Brain microvascular endothelial cell (primary cell): ENCODE measurements around the gene RHOJ.

Experiments
- DNase-seq: peaks from one replicate; pipeline ENCODE4 v3.0.0-alpha.2; 2020
- H3K27ac ChIP-seq: fragments of 250-450 bp; sonication (Bioruptor Pico); 2 replicates; pipeline ENCODE4 v1.5.1; 2020; ENCODE audit warnings: mild to moderate bottlenecking, moderate library complexity
- H3K27me3 ChIP-seq: fragments of 250-450 bp; sonication (Bioruptor Pico); replicated peaks from 2 replicates; pipeline ENCODE4 v1.5.1; 2020; ENCODE audit warnings: mild to moderate bottlenecking
- H3K36me3 ChIP-seq: fragments of 250-450 bp; sonication (Bioruptor Pico); replicated peaks from 2 replicates; pipeline ENCODE4 v1.5.1; 2020; ENCODE audit warnings: mild to moderate bottlenecking
- H3K4me3 ChIP-seq: 2 replicates; pipeline ENCODE4 v1.5.1; 2011; ENCODE audit warnings: low read depth, mild to moderate bottlenecking, control low read depth, low read length, moderate library complexity
- in situ Hi-C: cut with HindIII; loops from 2 replicates; pipeline ENCODE4 v1.10.0; 2017; ENCODE audit warnings: low sequenced_read_pairs, low pct_ligation_motif_present
- TF ChIP-seq, protein P1 (sequence below): IDR thresholded peaks from 2 replicates; pipeline ENCODE4 v1.5.1; 2011; ENCODE audit warnings: low read depth, mild to moderate bottlenecking, moderate library complexity, low read length, control low read depth, inconsistent platforms; ENCODE audit errors: missing control alignments

The RHOJ gene

GRCh38 chr14:63318835-63319234, 114.6 kb downstream of the RHOJ start, which contains the start of gene GPHB5:
GPHB5 (minus strand) TSS chr14:63318935; CDS start chr14:63317849, 1,086 bp downstream.
- Histone ChIP-seq H3K4me3 (no peak within 1 kb of the TSS), H3K36me3 (no peaks in the 10 kb centered on the region), H3K27ac (no peak within 1 kb of the TSS), H3K27me3 (no peaks in the 10 kb centered on the region)
- in situ Hi-C loops = no loop called here
- no peak for DNase-seq
- TF ChIP-seq, protein P1, sequence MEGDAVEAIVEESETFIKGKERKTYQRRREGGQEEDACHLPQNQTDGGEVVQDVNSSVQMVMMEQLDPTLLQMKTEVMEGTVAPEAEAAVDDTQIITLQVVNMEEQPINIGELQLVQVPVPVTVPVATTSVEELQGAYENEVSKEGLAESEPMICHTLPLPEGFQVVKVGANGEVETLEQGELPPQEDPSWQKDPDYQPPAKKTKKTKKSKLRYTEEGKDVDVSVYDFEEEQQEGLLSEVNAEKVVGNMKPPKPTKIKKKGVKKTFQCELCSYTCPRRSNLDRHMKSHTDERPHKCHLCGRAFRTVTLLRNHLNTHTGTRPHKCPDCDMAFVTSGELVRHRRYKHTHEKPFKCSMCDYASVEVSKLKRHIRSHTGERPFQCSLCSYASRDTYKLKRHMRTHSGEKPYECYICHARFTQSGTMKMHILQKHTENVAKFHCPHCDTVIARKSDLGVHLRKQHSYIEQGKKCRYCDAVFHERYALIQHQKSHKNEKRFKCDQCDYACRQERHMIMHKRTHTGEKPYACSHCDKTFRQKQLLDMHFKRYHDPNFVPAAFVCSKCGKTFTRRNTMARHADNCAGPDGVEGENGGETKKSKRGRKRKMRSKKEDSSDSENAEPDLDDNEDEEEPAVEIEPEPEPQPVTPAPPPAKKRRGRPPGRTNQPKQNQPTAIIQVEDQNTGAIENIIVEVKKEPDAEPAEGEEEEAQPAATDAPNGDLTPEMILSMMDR = no peak

DNA sequence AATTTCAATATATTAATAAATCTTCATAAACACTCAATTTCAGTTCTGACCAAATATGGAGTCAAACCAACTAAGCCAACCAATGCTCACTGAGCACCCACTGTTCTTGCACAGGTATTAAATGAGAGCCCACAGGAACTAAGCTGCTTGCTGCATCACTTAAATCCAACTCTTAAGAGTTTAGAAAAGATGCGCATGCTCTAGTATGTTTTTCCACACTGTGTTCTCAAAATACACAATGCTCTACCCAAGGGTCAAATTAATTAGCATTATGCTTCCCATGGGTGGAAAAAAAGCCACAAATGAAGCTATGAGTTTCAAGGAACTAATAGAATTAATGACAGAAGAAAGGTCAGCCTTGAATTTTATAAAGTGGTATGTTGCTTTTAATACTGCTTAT, 118.2 kb downstream of the RHOJ start:
- Histone ChIP-seq H3K36me3 (no peaks in the 10 kb centered on the region), H3K4me3 (no peak overlapping the region), H3K27ac (no peak overlapping the region), H3K27me3 (no peaks in the 10 kb centered on the region)
- in situ Hi-C loops = no loop called here
- DNase-seq = no peak
- TF ChIP-seq, protein P1 = no peak

- no peaks in the 10 kb centered on the region for H3K36me3 ChIP-seq
- TF ChIP-seq, protein P1 = no peak
- in situ Hi-C loops = no loop called here
- no peak overlapping the region for H3K4me3 ChIP-seq
- DNase-seq = no peak
- H3K27ac ChIP-seq = no peak overlapping the region
- no peaks in the 10 kb centered on the region for H3K27me3 ChIP-seq
These were observed 118.8 kb downstream of the RHOJ start for GRCh38 chr14:63322897-63323573.

- no peak overlapping the region for H3K27ac ChIP-seq
These were observed 122.6 kb downstream of the RHOJ start for GRCh38 chr14:63326840-63327239.

DNA sequence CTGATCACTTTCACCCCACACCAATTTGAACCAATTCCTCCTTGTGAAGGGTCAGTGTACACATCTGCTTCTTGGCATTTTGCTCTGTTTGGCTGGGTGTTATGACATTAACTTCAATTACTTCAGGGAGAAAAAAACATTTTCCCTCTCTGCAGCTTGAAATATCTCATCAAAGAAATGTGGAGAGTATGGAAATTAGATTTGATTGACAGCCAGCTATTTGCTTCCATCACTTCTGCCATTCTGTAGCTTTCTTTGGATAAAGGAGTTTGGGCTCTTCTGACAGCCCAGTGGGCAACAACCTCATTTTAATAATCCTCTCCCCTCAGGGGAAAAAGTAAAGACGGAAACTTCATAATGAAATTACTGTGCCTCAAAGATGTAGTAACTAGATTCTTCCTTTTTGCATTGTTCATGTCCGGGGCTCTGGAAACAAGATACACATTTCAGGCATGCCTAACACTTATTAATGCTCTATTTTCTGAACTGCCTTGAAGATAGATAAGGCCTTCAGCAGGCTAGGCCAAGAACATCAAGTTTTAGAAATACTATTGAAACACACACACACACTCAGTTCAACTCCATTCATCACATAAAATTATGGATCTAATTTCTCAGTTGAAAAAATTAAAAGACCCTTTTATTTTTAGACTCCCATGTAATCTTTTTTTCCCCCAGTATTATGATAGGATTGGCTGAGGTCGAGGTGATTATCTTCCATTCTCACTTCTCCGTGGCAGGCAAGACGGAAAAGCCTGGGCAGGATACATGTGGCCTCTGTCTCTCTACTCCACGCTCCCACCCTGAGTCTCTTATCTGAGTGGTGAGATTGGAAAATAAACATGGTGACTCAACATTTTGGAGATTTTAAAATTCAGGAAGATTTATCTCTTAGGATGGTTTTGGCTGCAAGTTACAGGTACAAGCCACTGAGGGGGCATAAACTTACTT, 124.8 kb downstream of the RHOJ start:
- in situ Hi-C loops = no loop called here
- TF ChIP-seq, protein P1 = no peak
- Histone ChIP-seq H3K4me3 (no peak overlapping the region), H3K27me3 (no peaks in the 10 kb centered on the region), H3K36me3 (no peaks in the 10 kb centered on the region), H3K27ac (no peak overlapping the region)
- DNase-seq = no peak

More at GRCh38 chr14:63326840-63327239, 122.6 kb downstream of the RHOJ start:
- no peak overlapping the region for H3K4me3 ChIP-seq
- H3K36me3 ChIP-seq = no peaks in the 10 kb centered on the region
- no peaks in the 10 kb centered on the region for H3K27me3 ChIP-seq
- no peak for DNase-seq
- in situ Hi-C loops = no loop called here
- TF ChIP-seq, protein P1 = no peak
